Osteoblast (primary cell): ENCODE data around the gene NXN. TPM values are rescaled to one million over a fixed set of nuclear protein-coding genes. Genes with fewer than 3 reads are reported as not detected.
A peak's percentile ranks its signal among the peaks of the same experiment; 100 is the strongest.
"Not testable (repeated sequence)": the region's sequence is repeated elsewhere in the genome, so short reads cannot be mapped to it uniquely, and the experiment has no call there.

Source experiments
- DNase-seq: peaks from one replicate; pipeline ENCODE4 v3.0.0; 2011; ENCODE audit warnings: low spot score, mixed read lengths; ENCODE audit not compliant: insufficient read length; ENCODE audit errors: missing footprints
- H2AFZ ChIP-seq: 2 replicates; pipeline ENCODE4 v1.6.0; 2011; ENCODE audit warnings: mild to moderate bottlenecking, low read length
- H3K27ac ChIP-seq: 2 replicates; pipeline ENCODE4 v1.5.1; 2011; ENCODE audit warnings: mild to moderate bottlenecking, low read depth, low read length, moderate library complexity
- H3K27me3 ChIP-seq: 2 replicates; pipeline ENCODE4 v1.6.0; 2012; ENCODE audit warnings: mild to moderate bottlenecking, control low read depth, inconsistent platforms, low read length, moderate library complexity; ENCODE audit not compliant: insufficient read depth
- H3K36me3 ChIP-seq: 2 replicates; pipeline ENCODE4 v1.5.1; 2011; ENCODE audit warnings: mild to moderate bottlenecking, low read length, control low read depth, moderate library complexity; ENCODE audit not compliant: insufficient read depth
- H3K4me1 ChIP-seq: 2 replicates; pipeline ENCODE4 v1.5.1; 2011; ENCODE audit warnings: mild to moderate bottlenecking, low read length, control low read depth, moderate library complexity; ENCODE audit not compliant: insufficient read depth
- H3K4me2 ChIP-seq: 2 replicates; pipeline ENCODE4 v1.6.0; 2011; ENCODE audit warnings: mild to moderate bottlenecking, low read length; ENCODE audit not compliant: insufficient read depth
- H3K4me3 ChIP-seq: fragments of 200-600 bp; sonication (generic); 3 replicates; pipeline ENCODE4 v1.5.1; 2012; ENCODE audit warnings: mild to moderate bottlenecking, low read length, inconsistent platforms; ENCODE audit not compliant: insufficient read depth
- H3K79me2 ChIP-seq: 2 replicates; pipeline ENCODE4 v1.6.0; 2012; ENCODE audit warnings: mild to moderate bottlenecking, low read length, control low read depth, inconsistent platforms; ENCODE audit not compliant: insufficient read depth
- H3K9me3 ChIP-seq: 2 replicates; pipeline ENCODE4 v1.5.1; 2011; ENCODE audit warnings: low read depth, low read length, control low read depth
- H4K20me1 ChIP-seq: 2 replicates; pipeline ENCODE4 v1.6.0; 2012; ENCODE audit warnings: mild to moderate bottlenecking, low read length, control low read depth; ENCODE audit not compliant: insufficient read depth
- total RNA-seq: library from RNA; depleted of rRNA; stranded (reverse); fragments of >200 nt; gene quantifications from 2 replicates; pipeline ENCODE4 v1.2.3, GENCODE V29; 2012
- TF ChIP-seq, protein P1 (sequence below): IDR thresholded peaks from 2 replicates; pipeline ENCODE4 v1.5.1; 2011; ENCODE audit warnings: mild to moderate bottlenecking, low read depth, low read length, moderate library complexity; ENCODE audit errors: extremely low read depth

The NXN gene
- total RNA-seq, 1 donor = 68.8 TPM

DNA sequence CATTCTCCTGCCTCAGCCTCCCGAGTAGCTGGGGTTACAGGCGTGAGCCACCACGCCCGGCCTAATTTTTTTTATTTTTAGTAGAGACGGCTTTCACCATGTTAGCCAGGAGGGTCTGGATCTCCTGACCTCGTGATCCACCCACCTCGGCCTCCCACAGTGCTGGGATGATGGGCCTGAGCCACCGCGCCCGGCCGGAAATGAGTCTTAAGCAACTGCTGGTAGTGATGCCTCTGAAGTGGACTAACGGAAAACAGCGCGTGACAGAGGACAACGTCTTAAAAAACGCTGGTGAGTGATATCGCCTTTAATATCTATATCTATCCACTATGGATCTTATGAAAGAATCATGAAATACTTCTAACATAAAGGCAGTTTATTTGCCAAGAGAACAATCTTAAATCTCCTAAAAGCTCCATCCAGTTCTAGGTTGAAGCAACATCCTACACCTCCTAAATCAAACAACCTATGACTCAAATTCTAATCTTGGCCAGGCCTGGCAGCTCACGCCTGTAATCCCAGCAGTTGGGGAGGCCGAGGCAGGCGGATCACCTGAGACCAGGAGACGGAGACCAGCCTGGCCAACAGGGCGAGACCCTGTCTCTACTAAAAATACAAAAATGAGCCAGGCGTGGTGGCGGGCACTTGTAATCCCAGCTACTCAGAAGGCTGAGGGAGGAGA, 69.8 kb downstream of the NXN start:
- H3K79me2 ChIP-seq = peaks cover 2% of the 10 kb centered on the region
- no peak overlapping the region for H3K4me2 ChIP-seq
- H3K4me3 ChIP-seq = no peak overlapping the region

DNA sequence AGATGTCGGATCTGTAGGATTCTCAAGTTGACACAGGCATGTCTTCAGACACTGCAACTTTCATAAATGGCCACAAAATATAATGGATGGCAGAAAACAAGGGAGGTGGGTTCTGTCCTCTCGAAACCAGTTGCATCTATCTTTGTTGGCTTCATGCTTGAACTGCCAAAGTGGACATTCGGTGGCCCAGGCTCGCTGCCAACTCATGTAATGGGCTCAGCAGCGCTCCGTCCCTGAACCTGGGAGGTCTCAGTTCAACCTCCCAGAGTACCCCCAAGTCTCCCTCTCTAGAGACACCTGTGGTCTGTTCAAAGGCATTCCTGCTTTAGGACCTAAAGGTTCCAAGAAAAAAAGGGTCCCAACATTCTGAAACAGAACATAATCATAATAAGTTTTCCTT, 71.9 kb downstream of the NXN start:
- no peak overlapping the region for H3K4me3 ChIP-seq
- no peak overlapping the region for H3K27ac ChIP-seq
- peaks cover 16% of the 10 kb centered on the region for H3K4me1 ChIP-seq
- no peaks in the 10 kb centered on the region for H3K27me3 ChIP-seq
- no peak for DNase-seq
- H3K4me2 ChIP-seq = no peak overlapping the region
- no peaks in the 10 kb centered on the region for H3K9me3 ChIP-seq
- no peak overlapping the region for H2AFZ ChIP-seq
- peaks cover 2% of the 10 kb centered on the region for H3K79me2 ChIP-seq
- TF ChIP-seq, protein P1, sequence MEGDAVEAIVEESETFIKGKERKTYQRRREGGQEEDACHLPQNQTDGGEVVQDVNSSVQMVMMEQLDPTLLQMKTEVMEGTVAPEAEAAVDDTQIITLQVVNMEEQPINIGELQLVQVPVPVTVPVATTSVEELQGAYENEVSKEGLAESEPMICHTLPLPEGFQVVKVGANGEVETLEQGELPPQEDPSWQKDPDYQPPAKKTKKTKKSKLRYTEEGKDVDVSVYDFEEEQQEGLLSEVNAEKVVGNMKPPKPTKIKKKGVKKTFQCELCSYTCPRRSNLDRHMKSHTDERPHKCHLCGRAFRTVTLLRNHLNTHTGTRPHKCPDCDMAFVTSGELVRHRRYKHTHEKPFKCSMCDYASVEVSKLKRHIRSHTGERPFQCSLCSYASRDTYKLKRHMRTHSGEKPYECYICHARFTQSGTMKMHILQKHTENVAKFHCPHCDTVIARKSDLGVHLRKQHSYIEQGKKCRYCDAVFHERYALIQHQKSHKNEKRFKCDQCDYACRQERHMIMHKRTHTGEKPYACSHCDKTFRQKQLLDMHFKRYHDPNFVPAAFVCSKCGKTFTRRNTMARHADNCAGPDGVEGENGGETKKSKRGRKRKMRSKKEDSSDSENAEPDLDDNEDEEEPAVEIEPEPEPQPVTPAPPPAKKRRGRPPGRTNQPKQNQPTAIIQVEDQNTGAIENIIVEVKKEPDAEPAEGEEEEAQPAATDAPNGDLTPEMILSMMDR = no peak
- no peaks in the 10 kb centered on the region for H3K36me3 ChIP-seq
- no peaks in the 10 kb centered on the region for H4K20me1 ChIP-seq

More for the DNA sequence above, 69.8 kb downstream of the NXN start:
- H2AFZ ChIP-seq = no peak overlapping the region
- no peaks in the 10 kb centered on the region for H4K20me1 ChIP-seq
- TF ChIP-seq, protein P1 = no peak
- H3K9me3 ChIP-seq = no peaks in the 10 kb centered on the region
- H3K4me1 ChIP-seq = peaks cover 8% of the 10 kb centered on the region
- no peak for DNase-seq
- peak overlapping the region; percentile 37 for H3K27ac ChIP-seq
- no peaks in the 10 kb centered on the region for H3K27me3 ChIP-seq
- H3K36me3 ChIP-seq = no peaks in the 10 kb centered on the region

DNA sequence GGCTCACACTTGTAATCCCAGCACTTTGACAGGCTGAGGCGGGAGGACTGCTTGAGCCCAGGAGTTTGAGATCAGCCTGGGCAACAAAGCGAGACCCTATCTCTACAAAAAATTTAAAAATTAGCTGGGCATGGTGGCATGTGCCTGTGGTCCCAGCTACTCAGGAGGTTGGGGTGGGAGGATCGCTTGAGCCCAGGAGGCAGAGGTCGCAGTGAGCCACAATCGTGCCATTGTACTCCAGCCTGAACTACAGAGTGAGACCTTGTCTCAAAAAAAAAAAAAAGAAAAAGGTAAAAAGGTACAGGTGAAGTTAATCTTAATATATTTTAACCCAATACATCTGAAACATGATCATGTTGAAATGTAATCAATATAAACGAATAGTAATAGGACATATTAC, 73.9 kb downstream of the NXN start:
- not testable (repeated sequence) for H3K27ac ChIP-seq, H2AFZ ChIP-seq, H3K79me2 ChIP-seq, DNase-seq, H3K4me2 ChIP-seq, H3K27me3 ChIP-seq, H3K36me3 ChIP-seq, H3K4me3 ChIP-seq, H4K20me1 ChIP-seq, H3K9me3 ChIP-seq
- H3K4me1 ChIP-seq = peaks cover 33% of the 10 kb centered on the region

DNA sequence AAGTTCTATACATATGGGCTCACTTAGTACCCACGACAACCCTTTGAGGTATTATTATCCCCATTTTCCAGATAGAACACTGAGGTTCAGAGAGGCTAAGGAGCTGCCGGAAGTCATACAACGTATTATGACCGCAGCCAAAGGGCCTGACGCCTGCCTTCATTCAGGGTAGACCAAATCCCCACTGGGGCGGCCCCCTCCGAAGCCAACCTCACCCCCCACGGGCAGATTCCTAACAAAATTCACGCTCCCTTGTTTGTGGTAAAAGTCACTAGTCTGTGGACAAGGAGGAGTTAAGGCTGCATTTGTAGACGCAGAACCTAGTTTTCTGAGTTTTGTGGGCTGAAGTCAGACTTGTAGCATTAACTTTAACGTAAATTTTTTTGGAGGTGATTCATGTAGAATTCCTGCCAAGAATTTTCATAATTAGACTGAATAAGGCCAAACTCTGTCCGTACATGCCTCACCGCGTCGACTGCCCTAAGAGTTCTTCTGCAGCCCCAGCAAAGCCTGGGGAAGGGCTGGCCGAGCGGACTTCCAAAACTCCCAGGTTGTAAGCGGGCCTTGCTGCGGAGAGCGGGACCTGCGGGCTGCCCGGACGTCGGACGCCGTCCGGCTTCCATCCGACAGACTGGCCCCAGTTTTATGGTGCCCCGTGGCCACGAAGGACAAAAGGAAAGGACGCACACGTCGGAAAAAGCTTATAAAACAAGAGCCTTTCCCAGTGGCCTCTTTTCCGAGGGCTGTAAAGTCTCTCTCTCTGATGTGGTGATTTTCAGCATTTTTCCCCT, 75.7 kb downstream of the NXN start:
- no peaks in the 10 kb centered on the region for H3K36me3 ChIP-seq
- no peaks in the 10 kb centered on the region for H3K27me3 ChIP-seq
- peaks cover 39% of the 10 kb centered on the region for H3K4me1 ChIP-seq
- no peaks in the 10 kb centered on the region for H4K20me1 ChIP-seq
- no peaks in the 10 kb centered on the region for H3K9me3 ChIP-seq
- TF ChIP-seq, protein P1 = no peak
- peak overlapping the region; percentile 76 for H2AFZ ChIP-seq
- H3K4me2 ChIP-seq = peak overlapping the region; percentile 70
- H3K4me3 ChIP-seq = peak overlapping the region; percentile 56
- peak; percentile 89 for DNase-seq
- peaks cover 2% of the 10 kb centered on the region for H3K79me2 ChIP-seq
- peak overlapping the region; percentile 91 for H3K27ac ChIP-seq
